DND-41 (cell line): ENCODE data around the gene HIGD2A.

Experiments
- CTCF ChIP-seq: IDR thresholded peaks from 2 replicates; pipeline ENCODE4 v1.5.1; 2012; ENCODE audit warnings: borderline replicate concordance, low read length, moderate library complexity, mild to moderate bottlenecking; ENCODE audit not compliant: poor library complexity, severe bottlenecking; ENCODE audit errors: extremely low read depth
- EZH2 ChIP-seq: IDR thresholded peaks from 3 replicates; pipeline ENCODE4 v1.6.1; 2012; ENCODE audit warnings: borderline replicate concordance, low read depth, mild to moderate bottlenecking, moderate library complexity, low read length, inconsistent platforms; ENCODE audit not compliant: severe bottlenecking

- TF ChIP-seq CTCF = no peak
- no peak for TF ChIP-seq EZH2
These were observed 16.7 kb upstream of the HIGD2A start for GRCh38 chr5:176371621-176372539.
